Cerebellar cortex (tissue), 1 donor: ENCODE data around the gene LPIN3.
A peak's percentile ranks its signal among the peaks of the same experiment; 100 is the strongest.

ENCODE experiments used
- DNase-seq: peaks from one replicate; pipeline ENCODE4 v3.0.0-alpha.2; 2015; ENCODE audit warnings: low spot score

The LPIN3 gene

GRCh38 chr20:41327178-41327577 is 13.4 kb upstream of the LPIN3 start:
- no peak for DNase-seq

- DNase-seq: peak; percentile 78
Measured at GRCh38 chr20:41329435-41330342, 10.9 kb upstream of the LPIN3 start.

- no peak for DNase-seq
Measured at GRCh38 chr20:41330343-41330720, 10.3 kb upstream of the LPIN3 start.

- DNase-seq: no peak
Measured at GRCh38 chr20:41330941-41331340, 9.7 kb upstream of the LPIN3 start.

- DNase-seq: no peak
Measured at GRCh38 chr20:41331731-41332130, 8.9 kb upstream of the LPIN3 start.

- no peak for DNase-seq
Measured at GRCh38 chr20:41334036-41334435, 6.6 kb upstream of the LPIN3 start.

- no peak for DNase-seq
Measured at GRCh38 chr20:41334443-41335421, 5.9 kb upstream of the LPIN3 start.

GRCh38 chr20:41335591-41335990 is 5.0 kb upstream of the LPIN3 start:
- no peak for DNase-seq

- DNase-seq: no peak
Measured at GRCh38 chr20:41336711-41337492, 3.7 kb upstream of the LPIN3 start.

- peak; percentile 79 for DNase-seq
Measured at GRCh38 chr20:41339957-41340326, 679 bp upstream of the LPIN3 start.

GRCh38 chr20:41342474-41343464 is 2.1 kb downstream of the LPIN3 start:
- no peak for DNase-seq

GRCh38 chr20:41344477-41344876 is 3.9 kb downstream of the LPIN3 start:
- DNase-seq: no peak

GRCh38 chr20:41344938-41345728 is 4.5 kb downstream of the LPIN3 start:
- no peak for DNase-seq

- DNase-seq: no peak
Measured at GRCh38 chr20:41345729-41346067, 5.1 kb downstream of the LPIN3 start.

- DNase-seq: no peak
Measured at GRCh38 chr20:41347523-41348429, 7.2 kb downstream of the LPIN3 start.

- no peak for DNase-seq
Measured at GRCh38 chr20:41348430-41349172, 8.0 kb downstream of the LPIN3 start.

GRCh38 chr20:41349266-41349665 is 8.6 kb downstream of the LPIN3 start:
- DNase-seq: no peak

- DNase-seq: no peak
Measured at GRCh38 chr20:41349943-41350342, 9.3 kb downstream of the LPIN3 start.
